HepG2 (cell line): ENCODE data around the gene ARHGEF39. TPM values are rescaled to one million over a fixed set of nuclear protein-coding genes. Genes with fewer than 3 reads are reported as not detected.

Experiments
- CEBPG ChIP-seq: IDR thresholded peaks from 2 replicates; pipeline ENCODE4 v1.6.1; 2016
- GATAD2A ChIP-seq: IDR thresholded peaks from 2 replicates; pipeline ENCODE4 v1.6.1; 2016
- HMG20B ChIP-seq: conservative IDR thresholded peaks from 2 replicates; pipeline ENCODE4 v1.6.1; 2016; ENCODE audit warnings: missing genetic modification reagents, missing compliant biosample characterization
- MED8 ChIP-seq: sonication (generic); formaldehyde crosslinking; IDR thresholded peaks from 2 replicates; pipeline ENCODE4 v1.8.1; 2023; ENCODE audit warnings: mild to moderate bottlenecking, missing genetic modification reagents; ENCODE audit not compliant: insufficient replicate concordance
- MLLT10 ChIP-seq: sonication (generic); formaldehyde crosslinking; IDR thresholded peaks from 2 replicates; pipeline ENCODE4 v1.4.0; 2020; ENCODE audit warnings: missing genetic modification reagents
- NKX3-1 ChIP-seq: sonication (generic); formaldehyde crosslinking; IDR thresholded peaks from 2 replicates; pipeline ENCODE4 v1.5.0; 2020; ENCODE audit warnings: missing genetic modification reagents
- NR2F2 ChIP-seq: IDR thresholded peaks from 2 replicates; pipeline ENCODE4 v1.6.1; 2012; ENCODE audit warnings: low read depth, inconsistent platforms, borderline replicate concordance
- PHF20 ChIP-seq: sonication (generic); formaldehyde crosslinking; IDR thresholded peaks from 2 replicates; pipeline ENCODE4 v1.5.0; 2020; ENCODE audit warnings: mild to moderate bottlenecking, missing genetic modification reagents
- PHF21A ChIP-seq: sonication (generic); formaldehyde crosslinking; IDR thresholded peaks from 2 replicates; pipeline ENCODE4 v1.5.0; 2020; ENCODE audit warnings: mild to moderate bottlenecking, missing genetic modification reagents
- PTBP1 ChIP-seq: fragments of 200-400 bp; formaldehyde crosslinking; IDR thresholded peaks from 2 replicates; pipeline ENCODE4 v1.6.1; 2018; ENCODE audit warnings: low read length, low read depth; ENCODE audit not compliant: poor library complexity, severe bottlenecking
- SMAD1 ChIP-seq: sonication (generic); formaldehyde crosslinking; IDR thresholded peaks from 2 replicates; pipeline ENCODE4 v1.4.0; 2020; ENCODE audit warnings: missing genetic modification reagents, low read depth, mild to moderate bottlenecking, borderline replicate concordance
- SNAPC2 ChIP-seq: sonication (generic); formaldehyde crosslinking; IDR thresholded peaks from 2 replicates; pipeline ENCODE4 v1.8.1; 2022; ENCODE audit warnings: mild to moderate bottlenecking, missing genetic modification reagents
- ZNF607 ChIP-seq: sonication (generic); formaldehyde crosslinking; IDR thresholded peaks from 2 replicates; pipeline ENCODE4 v1.5.1; 2020; ENCODE audit warnings: missing genetic modification reagents, mild to moderate bottlenecking, borderline replicate concordance
- ZNF615 ChIP-seq: sonication (generic); formaldehyde crosslinking; IDR thresholded peaks from 2 replicates; pipeline ENCODE4 v1.5.0; 2020; ENCODE audit warnings: mild to moderate bottlenecking, missing genetic modification reagents, borderline replicate concordance
- polyA plus RNA-seq, 8 experiments: library from polyadenylated mRNA; depleted of rRNA in 3 of 8; stranded (reverse) in 7 of 8; unstranded in 1 of 8; fragments of >200 nt; fragmentation: Illumina TruSeq in 4 of 8; extraction: Trizol in 4 of 8; gene quantifications; 2 replicates each; pipeline versions ENCODE4 v1.2.1 to v1.2.3, GENCODE V29; 2011 to 2016; ENCODE audit warnings: low read depth in 4 of 8, missing spikeins in 1 of 8, mixed read lengths in 1 of 8; ENCODE audit not compliant: insufficient read depth in 1 of 8
- total RNA-seq, 5 experiments: library from RNA; depleted of rRNA; stranded (reverse); fragments of >200 nt; fragmentation: Illumina TruSeq; extraction: Trizol; gene quantifications; 2 replicates each; pipeline ENCODE4 v1.2.3, GENCODE V29; 2016; ENCODE audit warnings: low read depth in 1 of 5
- TF ChIP-seq, protein P1 (sequence below): sonication (generic); formaldehyde crosslinking; IDR thresholded peaks from 2 replicates; pipeline ENCODE4 v1.5.0; 2020; ENCODE audit warnings: missing genetic modification reagents
- TF ChIP-seq, protein P2 (sequence below): IDR thresholded peaks from 2 replicates; pipeline ENCODE4 v1.6.1; 2016; ENCODE audit warnings: mild to moderate bottlenecking
- TF ChIP-seq, protein P3 (sequence below): sonication (generic); formaldehyde crosslinking; IDR thresholded peaks from 2 replicates; pipeline ENCODE4 v1.4.0; 2020; ENCODE audit warnings: missing genetic modification reagents
- TF ChIP-seq, protein P4 (sequence below): sonication (generic); formaldehyde crosslinking; conservative IDR thresholded peaks from 2 replicates; pipeline ENCODE4 v1.8.1; 2023; ENCODE audit warnings: missing genetic modification reagents
- TF ChIP-seq, protein P5 (sequence below): sonication (generic); formaldehyde crosslinking; IDR thresholded peaks from 2 replicates; pipeline ENCODE4 v1.5.1; 2020; ENCODE audit warnings: mild to moderate bottlenecking, missing genetic modification reagents

ARHGEF39 gene
- total and polyA plus RNA-seq, 2 of the 13 experiments (the other 11 are each of a cell fraction or from before 2014, with no cell fraction given) = 11.2 to 12.3 TPM

DNA sequence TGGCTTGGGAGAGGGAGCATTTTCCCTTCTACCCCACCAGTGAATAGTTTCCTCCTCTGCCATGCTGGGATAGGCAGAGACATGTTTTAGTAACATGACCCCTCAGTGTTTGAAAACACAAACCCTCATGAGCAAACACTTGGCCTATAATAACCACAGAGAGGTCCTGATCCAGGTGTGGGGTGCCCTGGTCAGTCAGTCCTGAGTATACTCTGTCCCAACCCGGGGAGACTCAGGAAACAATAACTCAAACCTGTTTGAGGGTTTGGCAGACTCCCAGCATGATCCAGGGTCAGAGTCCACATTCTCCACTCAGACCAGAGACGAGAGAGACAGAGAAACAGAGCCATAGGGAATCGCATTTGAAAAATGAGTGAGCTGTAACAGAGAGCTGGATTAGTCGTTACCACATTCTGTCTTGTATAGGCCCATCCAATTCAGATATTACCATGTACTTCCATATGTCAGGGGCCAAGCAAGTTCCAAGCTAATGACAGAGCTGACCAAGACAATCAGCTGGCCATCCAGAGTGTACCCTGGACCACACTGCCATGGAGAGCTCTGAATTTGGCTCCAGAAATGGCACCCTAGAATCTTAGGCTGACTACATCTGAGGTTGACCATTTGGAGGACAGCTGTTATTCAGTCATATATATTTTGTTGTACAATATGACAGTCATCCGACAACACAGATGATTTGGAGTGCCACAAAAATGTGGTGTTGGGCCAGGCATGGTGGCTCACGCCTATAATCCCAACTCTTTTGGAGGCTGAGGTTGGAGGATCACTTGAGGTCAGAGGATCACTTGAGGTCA, 4.5 kb upstream of the ARHGEF39 start (continued):
- peak; percentile 86 for TF ChIP-seq GATAD2A
- no peak for TF ChIP-seq MED8 (CRISPR knock-in tag)
- TF ChIP-seq, protein P1, sequence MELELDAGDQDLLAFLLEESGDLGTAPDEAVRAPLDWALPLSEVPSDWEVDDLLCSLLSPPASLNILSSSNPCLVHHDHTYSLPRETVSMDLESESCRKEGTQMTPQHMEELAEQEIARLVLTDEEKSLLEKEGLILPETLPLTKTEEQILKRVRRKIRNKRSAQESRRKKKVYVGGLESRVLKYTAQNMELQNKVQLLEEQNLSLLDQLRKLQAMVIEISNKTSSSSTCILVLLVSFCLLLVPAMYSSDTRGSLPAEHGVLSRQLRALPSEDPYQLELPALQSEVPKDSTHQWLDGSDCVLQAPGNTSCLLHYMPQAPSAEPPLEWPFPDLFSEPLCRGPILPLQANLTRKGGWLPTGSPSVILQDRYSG (CRISPR knock-in tag) = no peak
- no peak for TF ChIP-seq PHF20 (CRISPR knock-in tag)
- peak; percentile 99 for TF ChIP-seq PHF21A (CRISPR knock-in tag)
- TF ChIP-seq PTBP1 = no peak
- TF ChIP-seq, protein P2, sequence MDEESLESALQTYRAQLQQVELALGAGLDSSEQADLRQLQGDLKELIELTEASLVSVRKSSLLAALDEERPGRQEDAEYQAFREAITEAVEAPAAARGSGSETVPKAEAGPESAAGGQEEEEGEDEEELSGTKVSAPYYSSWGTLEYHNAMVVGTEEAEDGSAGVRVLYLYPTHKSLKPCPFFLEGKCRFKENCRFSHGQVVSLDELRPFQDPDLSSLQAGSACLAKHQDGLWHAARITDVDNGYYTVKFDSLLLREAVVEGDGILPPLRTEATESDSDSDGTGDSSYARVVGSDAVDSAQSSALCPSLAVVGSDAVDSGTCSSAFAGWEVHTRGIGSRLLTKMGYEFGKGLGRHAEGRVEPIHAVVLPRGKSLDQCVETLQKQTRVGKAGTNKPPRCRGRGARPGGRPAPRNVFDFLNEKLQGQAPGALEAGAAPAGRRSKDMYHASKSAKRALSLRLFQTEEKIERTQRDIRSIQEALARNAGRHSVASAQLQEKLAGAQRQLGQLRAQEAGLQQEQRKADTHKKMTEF (CRISPR knock-in tag) = peak; percentile 66
- TF ChIP-seq, protein P3, sequence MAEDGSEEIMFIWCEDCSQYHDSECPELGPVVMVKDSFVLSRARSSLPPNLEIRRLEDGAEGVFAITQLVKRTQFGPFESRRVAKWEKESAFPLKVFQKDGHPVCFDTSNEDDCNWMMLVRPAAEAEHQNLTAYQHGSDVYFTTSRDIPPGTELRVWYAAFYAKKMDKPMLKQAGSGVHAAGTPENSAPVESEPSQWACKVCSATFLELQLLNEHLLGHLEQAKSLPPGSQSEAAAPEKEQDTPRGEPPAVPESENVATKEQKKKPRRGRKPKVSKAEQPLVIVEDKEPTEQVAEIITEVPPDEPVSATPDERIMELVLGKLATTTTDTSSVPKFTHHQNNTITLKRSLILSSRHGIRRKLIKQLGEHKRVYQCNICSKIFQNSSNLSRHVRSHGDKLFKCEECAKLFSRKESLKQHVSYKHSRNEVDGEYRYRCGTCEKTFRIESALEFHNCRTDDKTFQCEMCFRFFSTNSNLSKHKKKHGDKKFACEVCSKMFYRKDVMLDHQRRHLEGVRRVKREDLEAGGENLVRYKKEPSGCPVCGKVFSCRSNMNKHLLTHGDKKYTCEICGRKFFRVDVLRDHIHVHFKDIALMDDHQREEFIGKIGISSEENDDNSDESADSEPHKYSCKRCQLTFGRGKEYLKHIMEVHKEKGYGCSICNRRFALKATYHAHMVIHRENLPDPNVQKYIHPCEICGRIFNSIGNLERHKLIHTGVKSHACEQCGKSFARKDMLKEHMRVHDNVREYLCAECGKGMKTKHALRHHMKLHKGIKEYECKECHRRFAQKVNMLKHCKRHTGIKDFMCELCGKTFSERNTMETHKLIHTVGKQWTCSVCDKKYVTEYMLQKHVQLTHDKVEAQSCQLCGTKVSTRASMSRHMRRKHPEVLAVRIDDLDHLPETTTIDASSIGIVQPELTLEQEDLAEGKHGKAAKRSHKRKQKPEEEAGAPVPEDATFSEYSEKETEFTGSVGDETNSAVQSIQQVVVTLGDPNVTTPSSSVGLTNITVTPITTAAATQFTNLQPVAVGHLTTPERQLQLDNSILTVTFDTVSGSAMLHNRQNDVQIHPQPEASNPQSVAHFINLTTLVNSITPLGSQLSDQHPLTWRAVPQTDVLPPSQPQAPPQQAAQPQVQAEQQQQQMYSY = no peak
- no peak for TF ChIP-seq SMAD1 (CRISPR knock-in tag)
- TF ChIP-seq MLLT10 = no peak
- no peak for TF ChIP-seq NR2F2
- TF ChIP-seq NKX3-1 = no peak
- 0 out of 2 replicates have a peak, but pooled peaks have one; percentile 13 for TF ChIP-seq CEBPG (CRISPR knock-in tag)
- TF ChIP-seq, protein P4, sequence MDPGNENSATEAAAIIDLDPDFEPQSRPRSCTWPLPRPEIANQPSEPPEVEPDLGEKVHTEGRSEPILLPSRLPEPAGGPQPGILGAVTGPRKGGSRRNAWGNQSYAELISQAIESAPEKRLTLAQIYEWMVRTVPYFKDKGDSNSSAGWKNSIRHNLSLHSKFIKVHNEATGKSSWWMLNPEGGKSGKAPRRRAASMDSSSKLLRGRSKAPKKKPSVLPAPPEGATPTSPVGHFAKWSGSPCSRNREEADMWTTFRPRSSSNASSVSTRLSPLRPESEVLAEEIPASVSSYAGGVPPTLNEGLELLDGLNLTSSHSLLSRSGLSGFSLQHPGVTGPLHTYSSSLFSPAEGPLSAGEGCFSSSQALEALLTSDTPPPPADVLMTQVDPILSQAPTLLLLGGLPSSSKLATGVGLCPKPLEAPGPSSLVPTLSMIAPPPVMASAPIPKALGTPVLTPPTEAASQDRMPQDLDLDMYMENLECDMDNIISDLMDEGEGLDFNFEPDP = no peak
- TF ChIP-seq HMG20B = peak; percentile 86
- TF ChIP-seq ZNF607 (CRISPR knock-in tag) = no peak
- TF ChIP-seq ZNF615 = no peak
- 0 out of 2 replicates have a peak, but pooled peaks have one; percentile 47 for TF ChIP-seq SNAPC2 (CRISPR knock-in tag)
- TF ChIP-seq, protein P5, sequence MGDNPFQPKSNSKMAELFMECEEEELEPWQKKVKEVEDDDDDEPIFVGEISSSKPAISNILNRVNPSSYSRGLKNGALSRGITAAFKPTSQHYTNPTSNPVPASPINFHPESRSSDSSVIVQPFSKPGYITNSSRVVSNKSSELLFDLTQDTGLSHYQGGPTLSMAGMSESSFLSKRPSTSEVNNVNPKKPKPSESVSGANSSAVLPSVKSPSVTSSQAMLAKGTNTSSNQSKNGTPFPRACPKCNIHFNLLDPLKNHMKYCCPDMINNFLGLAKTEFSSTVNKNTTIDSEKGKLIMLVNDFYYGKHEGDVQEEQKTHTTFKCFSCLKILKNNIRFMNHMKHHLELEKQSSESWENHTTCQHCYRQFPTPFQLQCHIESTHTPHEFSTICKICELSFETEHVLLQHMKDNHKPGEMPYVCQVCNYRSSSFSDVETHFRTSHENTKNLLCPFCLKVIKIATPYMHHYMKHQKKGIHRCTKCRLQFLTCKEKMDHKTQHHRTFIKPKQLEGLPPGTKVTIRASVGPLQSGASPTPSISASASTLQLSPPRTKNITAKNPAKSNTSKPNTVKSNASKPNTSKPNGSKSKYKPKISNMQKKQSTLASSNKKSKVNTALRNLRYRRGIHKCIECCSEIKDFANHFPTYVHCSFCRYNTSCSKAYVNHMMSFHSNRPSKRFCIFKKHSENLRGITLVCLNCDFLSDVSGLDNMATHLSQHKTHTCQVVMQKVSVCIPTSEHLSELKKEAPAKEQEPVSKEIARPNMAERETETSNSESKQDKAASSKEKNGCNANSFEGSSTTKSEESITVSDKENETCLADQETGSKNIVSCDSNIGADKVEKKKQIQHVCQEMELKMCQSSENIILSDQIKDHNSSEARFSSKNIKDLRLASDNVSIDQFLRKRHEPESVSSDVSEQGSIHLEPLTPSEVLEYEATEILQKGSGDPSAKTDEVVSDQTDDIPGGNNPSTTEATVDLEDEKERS = no peak
